Fibroblast of the aortic adventitia (primary cell): ENCODE measurements around the gene S100A16. TPM values are rescaled to one million over a fixed set of nuclear protein-coding genes. Genes with fewer than 3 reads are reported as not detected.

Source experiments
- DNase-seq: peaks from one replicate; pipeline ENCODE4 v3.0.0-alpha.2; 2010; ENCODE audit warnings: low read depth
- H3K4me3 ChIP-seq: 2 replicates; pipeline ENCODE4 v1.5.1; 2011; ENCODE audit warnings: low read depth, mild to moderate bottlenecking, control low read depth, low read length, moderate library complexity
- total RNA-seq: library from RNA; depleted of rRNA; stranded (reverse); fragments of >200 nt; gene quantifications from 2 replicates; pipeline ENCODE4 v1.2.3, GENCODE V29; 2012; ENCODE audit warnings: low replicate concordance
- TF ChIP-seq, protein P1 (sequence below): IDR thresholded peaks from 2 replicates; pipeline ENCODE4 v1.5.1; 2011; ENCODE audit warnings: mild to moderate bottlenecking, low read length, control low read depth, inconsistent platforms; ENCODE audit not compliant: insufficient read depth

Gene S100A16
- total RNA-seq, 1 donor, result 406 TPM

DNA sequence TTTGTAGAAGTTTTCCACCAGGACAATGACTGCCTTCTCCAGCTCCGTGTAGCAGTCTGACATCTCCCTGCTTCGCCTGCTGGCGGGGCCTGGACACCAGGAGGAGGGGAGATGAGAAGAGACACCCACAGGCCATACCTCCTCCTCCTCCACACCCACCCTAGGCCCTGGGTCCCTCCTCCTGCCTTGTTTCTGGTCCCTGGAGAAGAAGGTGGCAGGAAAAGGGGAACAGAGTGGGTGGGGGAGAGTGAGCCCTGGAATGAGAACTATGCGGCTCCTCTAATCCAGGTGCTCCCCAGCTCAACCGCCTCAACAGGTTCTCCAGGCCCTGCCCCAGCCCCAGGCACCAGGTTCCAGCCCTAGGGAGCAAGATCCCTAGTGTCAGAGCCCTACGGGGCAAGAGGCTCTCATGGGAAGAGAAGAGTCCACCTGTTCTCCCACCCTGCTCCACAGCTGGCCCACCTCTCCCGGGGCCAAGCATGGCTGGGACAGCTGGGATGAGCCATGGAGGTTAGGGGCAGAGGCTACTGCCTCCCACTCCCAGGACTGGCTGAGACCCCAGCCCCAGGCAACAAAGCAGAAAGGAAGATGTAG is 4.8 kb downstream of the S100A16 start:
- H3K4me3 ChIP-seq, result peak overlapping the region; percentile 85
- TF ChIP-seq, protein P1, sequence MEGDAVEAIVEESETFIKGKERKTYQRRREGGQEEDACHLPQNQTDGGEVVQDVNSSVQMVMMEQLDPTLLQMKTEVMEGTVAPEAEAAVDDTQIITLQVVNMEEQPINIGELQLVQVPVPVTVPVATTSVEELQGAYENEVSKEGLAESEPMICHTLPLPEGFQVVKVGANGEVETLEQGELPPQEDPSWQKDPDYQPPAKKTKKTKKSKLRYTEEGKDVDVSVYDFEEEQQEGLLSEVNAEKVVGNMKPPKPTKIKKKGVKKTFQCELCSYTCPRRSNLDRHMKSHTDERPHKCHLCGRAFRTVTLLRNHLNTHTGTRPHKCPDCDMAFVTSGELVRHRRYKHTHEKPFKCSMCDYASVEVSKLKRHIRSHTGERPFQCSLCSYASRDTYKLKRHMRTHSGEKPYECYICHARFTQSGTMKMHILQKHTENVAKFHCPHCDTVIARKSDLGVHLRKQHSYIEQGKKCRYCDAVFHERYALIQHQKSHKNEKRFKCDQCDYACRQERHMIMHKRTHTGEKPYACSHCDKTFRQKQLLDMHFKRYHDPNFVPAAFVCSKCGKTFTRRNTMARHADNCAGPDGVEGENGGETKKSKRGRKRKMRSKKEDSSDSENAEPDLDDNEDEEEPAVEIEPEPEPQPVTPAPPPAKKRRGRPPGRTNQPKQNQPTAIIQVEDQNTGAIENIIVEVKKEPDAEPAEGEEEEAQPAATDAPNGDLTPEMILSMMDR, result no peak
- DNase-seq, result no peak

DNA sequence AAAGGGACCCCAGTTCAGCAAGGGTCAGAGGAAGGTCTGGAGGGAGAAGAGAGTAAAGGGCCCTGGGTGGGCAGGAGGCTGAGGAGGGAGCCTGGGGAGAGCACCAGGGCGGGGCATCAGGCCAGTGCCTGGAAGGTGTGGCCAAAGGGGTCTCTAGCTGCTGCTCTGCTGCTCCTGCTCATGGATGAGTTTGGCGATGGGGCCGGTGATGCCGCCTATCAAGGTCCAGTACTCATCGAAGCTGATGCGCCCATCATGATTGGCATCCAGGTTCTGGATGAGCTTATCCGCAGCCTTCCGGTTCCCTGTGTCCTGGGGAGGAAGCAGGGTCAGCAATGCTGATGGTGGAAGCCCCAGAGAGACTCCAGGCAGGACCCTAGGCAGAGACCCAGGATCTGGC is 5.6 kb downstream of the S100A16 start:
- no peak overlapping the region for H3K4me3 ChIP-seq
- DNase-seq, result no peak
- TF ChIP-seq, protein P1, result no peak

- no peak overlapping the region for H3K4me3 ChIP-seq
- TF ChIP-seq, protein P1, result no peak
- DNase-seq, result no peak
These were observed 6.7 kb downstream of the S100A16 start for GRCh38 chr1:153606194-153606593.

DNA sequence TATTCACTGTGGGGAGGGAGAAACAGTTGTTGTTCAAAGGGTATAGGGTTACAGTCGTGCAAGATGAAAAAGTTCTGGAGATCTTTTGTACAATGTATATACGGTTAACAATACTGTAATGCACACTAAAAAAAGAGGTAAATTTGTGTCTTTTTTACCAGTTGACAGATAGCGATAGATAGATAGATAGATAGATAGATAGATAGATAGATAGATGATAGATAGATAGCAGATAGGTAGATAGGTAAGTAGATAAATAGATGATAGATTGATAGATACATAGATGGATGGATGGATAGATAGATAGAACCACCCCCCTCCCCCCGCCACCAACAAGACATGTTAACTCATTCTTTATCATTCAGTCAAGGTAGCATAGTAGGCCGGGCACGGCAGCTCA is 10.2 kb downstream of the S100A16 start:
- H3K4me3 ChIP-seq, result no peak overlapping the region
- no peak for DNase-seq
- TF ChIP-seq, protein P1, result no peak

DNA sequence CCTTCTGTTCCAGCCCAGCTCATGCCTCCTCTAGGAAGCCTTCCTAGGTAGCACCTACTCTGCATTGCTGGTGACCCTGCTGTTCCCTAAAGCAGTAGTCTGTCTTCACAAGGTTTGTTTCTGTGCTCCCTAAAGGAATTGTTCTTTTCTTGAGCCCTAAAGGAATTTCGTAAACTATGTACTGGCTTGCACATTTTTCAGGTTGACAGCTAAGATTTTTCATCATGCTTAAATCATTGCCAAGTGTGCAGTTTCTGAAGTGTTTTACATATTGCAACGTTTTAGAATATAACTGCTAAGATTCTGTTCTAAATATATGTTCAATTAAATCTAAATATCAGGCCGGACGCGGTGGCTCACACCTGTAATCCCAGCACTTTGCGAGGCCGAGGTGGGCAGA is 13.1 kb downstream of the S100A16 start:
- DNase-seq, result no peak
- TF ChIP-seq, protein P1, result no peak

GRCh38 chr1:153598309-153599172 is 14.4 kb downstream of the S100A16 start:
- no peak for DNase-seq
- TF ChIP-seq, protein P1, result no peak
- H3K4me3 ChIP-seq, result no peak overlapping the region

More for the DNA sequence above, 13.1 kb downstream of the S100A16 start:
- H3K4me3 ChIP-seq, result no peak overlapping the region

- no peak overlapping the region for H3K4me3 ChIP-seq
- no peak for DNase-seq
- TF ChIP-seq, protein P1, result no peak
These were observed 15.7 kb downstream of the S100A16 start for GRCh38 chr1:153597206-153597605.
